NCI-H82 treated with DMSO at 0.1 percent for 48 hours (cell line): ENCODE results near the gene WDFY4.
"Not testable (repeated sequence)": the region's sequence is repeated elsewhere in the genome, so short reads cannot be mapped to it uniquely, and the experiment has no call there.

Experiments used
- DNase-seq: peaks from one replicate; lab custom pipeline; 2025; ENCODE audit not compliant: unreplicated experiment; lab: John Stamatoyannopoulos, UW

The WDFY4 gene

GRCh38 chr10:48684792-48685623, at the start of gene WDFY4:
WDFY4 (plus strand) TSS chr10:48684873; CDS start chr10:48709733, 24,860 bp downstream.
- DNase-seq: no peak

- DNase-seq: no peak
Observed at GRCh38 chr10:48634984-48635557, 49.6 kb upstream of the WDFY4 start.

- no peak for DNase-seq
Observed at GRCh38 chr10:48636231-48636630, 48.4 kb upstream of the WDFY4 start.

GRCh38 chr10:48636901-48637300, 47.8 kb upstream of the WDFY4 start:
- DNase-seq: no peak

- DNase-seq: no peak
Observed at GRCh38 chr10:48638158-48638557, 46.5 kb upstream of the WDFY4 start.

- DNase-seq: no peak
Observed at GRCh38 chr10:48638739-48639527, 45.7 kb upstream of the WDFY4 start.

GRCh38 chr10:48639632-48640031, 45.0 kb upstream of the WDFY4 start:
- no peak for DNase-seq

GRCh38 chr10:48640326-48640725, 44.3 kb upstream of the WDFY4 start:
- no peak for DNase-seq

- not testable (repeated sequence) for DNase-seq
Observed at GRCh38 chr10:48641099-48641690, 43.5 kb upstream of the WDFY4 start.

GRCh38 chr10:48645600-48645999, 39.1 kb upstream of the WDFY4 start:
- no peak for DNase-seq

- not testable (repeated sequence) for DNase-seq
Observed at GRCh38 chr10:48647073-48647472, 37.6 kb upstream of the WDFY4 start.

GRCh38 chr10:48648172-48648942, 36.3 kb upstream of the WDFY4 start:
- no peak for DNase-seq

- no peak for DNase-seq
Observed at GRCh38 chr10:48649349-48649944, 35.2 kb upstream of the WDFY4 start.

- no peak for DNase-seq
Observed at GRCh38 chr10:48651293-48651692, 33.4 kb upstream of the WDFY4 start.

GRCh38 chr10:48651839-48652238, 32.8 kb upstream of the WDFY4 start:
- DNase-seq: no peak

- no peak for DNase-seq
Observed at GRCh38 chr10:48652344-48652743, 32.3 kb upstream of the WDFY4 start.

GRCh38 chr10:48653347-48653746, 31.3 kb upstream of the WDFY4 start:
- no peak for DNase-seq

GRCh38 chr10:48653944-48654698, 30.6 kb upstream of the WDFY4 start:
- DNase-seq: no peak

- no peak for DNase-seq
Observed at GRCh38 chr10:48655411-48656240, 29.0 kb upstream of the WDFY4 start.
